Keratinocyte (primary cell): ENCODE results near the gene GHRL. TPM values are rescaled to one million over a fixed set of nuclear protein-coding genes. Genes with fewer than 3 reads are reported as not detected.
"Not testable (repeated sequence)": the region's sequence is repeated elsewhere in the genome, so short reads cannot be mapped to it uniquely, and the experiment has no call there.

ENCODE experiments used
- DNase-seq: peaks from one replicate; pipeline ENCODE4 v3.0.0-alpha.2; 2011; ENCODE audit warnings: low read depth, missing footprints, low spot score
- FAIRE-seq: peaks from 2 replicates; lab custom pipeline; 2011; peaks lifted over from hg19 to GRCh38; lab: Jason Lieb, UNC
- H2AFZ ChIP-seq: 2 replicates; pipeline ENCODE4 v1.6.0; 2012; ENCODE audit warnings: low read length, control low read depth, inconsistent platforms; ENCODE audit not compliant: control insufficient read depth
- H3K27ac ChIP-seq: 2 replicates; pipeline ENCODE4 v1.5.1; 2011; ENCODE audit warnings: low read length; ENCODE audit not compliant: control insufficient read depth, insufficient read depth
- H3K27me3 ChIP-seq: 3 replicates; pipeline ENCODE4 v1.6.0; 2011; ENCODE audit warnings: low read length; ENCODE audit not compliant: control insufficient read depth, insufficient read depth; ENCODE audit errors: extremely low read depth
- H3K36me3 ChIP-seq, 2 experiments: 2 replicates in 1 of 2; 3 replicates in 1 of 2; pipeline ENCODE4 v1.5.1; 2011; ENCODE audit warnings: low read length in 2 of 2, mild to moderate bottlenecking in 1 of 2; ENCODE audit not compliant: control insufficient read depth in 2 of 2, insufficient read depth in 2 of 2; ENCODE audit errors: extremely low read depth in 1 of 2
- H3K4me1 ChIP-seq: 3 replicates; pipeline ENCODE4 v1.5.1; 2011; ENCODE audit warnings: low read length; ENCODE audit not compliant: control insufficient read depth, insufficient read depth; ENCODE audit errors: extremely low read depth
- H3K4me2 ChIP-seq: 3 replicates; pipeline ENCODE4 v1.6.0; 2011; ENCODE audit warnings: low read depth, low read length; ENCODE audit not compliant: control insufficient read depth, insufficient read depth; ENCODE audit errors: extremely low read depth
- H3K4me3 ChIP-seq, 3 experiments: fragments of 200-600 bp in 1 of 3; sonication (generic) in 1 of 3; 2 replicates in 2 of 3; 3 replicates in 1 of 3; pipeline ENCODE4 v1.5.1; 2011 to 2016; ENCODE audit warnings: low read length in 3 of 3, mild to moderate bottlenecking in 3 of 3, control low read depth in 2 of 3, inconsistent platforms in 1 of 3, low read depth in 1 of 3, mixed read lengths in 1 of 3, mixed run types in 1 of 3, moderate library complexity in 1 of 3; ENCODE audit not compliant: control insufficient read depth in 2 of 3, insufficient read depth in 2 of 3; ENCODE audit errors: extremely low read depth in 1 of 3
- H3K79me2 ChIP-seq: 2 replicates; pipeline ENCODE4 v1.6.0; 2012; ENCODE audit warnings: low read length; ENCODE audit not compliant: control insufficient read depth, insufficient read depth
- H3K9ac ChIP-seq: 3 replicates; pipeline ENCODE4 v1.6.0; 2011; ENCODE audit warnings: low read length; ENCODE audit not compliant: control insufficient read depth, insufficient read depth; ENCODE audit errors: extremely low read depth
- H3K9me1 ChIP-seq: 3 replicates; pipeline ENCODE4 v1.6.0; 2011; ENCODE audit warnings: low read length; ENCODE audit not compliant: control insufficient read depth, insufficient read depth; ENCODE audit errors: extremely low read depth
- H3K9me3 ChIP-seq: 2 replicates; pipeline ENCODE4 v1.5.1; 2012; ENCODE audit warnings: low read depth, low read length; ENCODE audit not compliant: control insufficient read depth
- H4K20me1 ChIP-seq: 3 replicates; pipeline ENCODE4 v1.6.0; 2011; ENCODE audit warnings: low read length; ENCODE audit not compliant: control insufficient read depth, insufficient read depth; ENCODE audit errors: extremely low read depth
- CTCF ChIP-seq, 3 experiments: IDR thresholded peaks in 1 of 3; conservative IDR thresholded peaks in 1 of 3; optimal IDR thresholded peaks in 1 of 3; 2 replicates in 2 of 3; 3 replicates in 1 of 3; pipeline versions ENCODE3 to v1.5.1; 2011; ENCODE audit warnings: low read length in 3 of 3, mild to moderate bottlenecking in 3 of 3, moderate library complexity in 2 of 3, control low read depth in 1 of 3, inconsistent platforms in 1 of 3; ENCODE audit not compliant: insufficient read depth in 2 of 3; ENCODE audit errors: extremely low read depth in 1 of 3
- EZH2 ChIP-seq: IDR thresholded peaks from one replicate; pipeline ENCODE4 v1.6.1; 2012; ENCODE audit warnings: inconsistent platforms, mild to moderate bottlenecking, low read length, moderate library complexity
- dilution Hi-C: fragments of 300-500 bp; cut with MboI; formaldehyde crosslinking; loops from one replicate; pipeline ENCODE4 v1.7.0; 2020; ENCODE audit warnings: low sequenced_read_pairs; ENCODE audit not compliant: extremely low pct_ligation_motif_present
- polyA plus RNA-seq, 5 experiments: library from polyadenylated mRNA; depleted of rRNA in 3 of 5; stranded (reverse) in 3 of 5; stranded (forward) in 1 of 5; unstranded in 1 of 5; fragments of >200 nt; gene quantifications; 1 replicate in 1 of 5; 2 replicates in 3 of 5; 3 replicates in 1 of 5; pipeline versions ENCODE4 v1.2.1 to v1.2.3, GENCODE V29; 2011 to 2012; ENCODE audit warnings: missing spikeins in 2 of 5, low read depth in 1 of 5, low replicate concordance in 1 of 5

Gene GHRL
- polyA plus RNA-seq, 1 donor (not counting 4 experiments of a cell fraction or from before 2014, with no cell fraction given): not detected

GRCh38 chr3:10272977-10273376 lies 19.8 kb downstream of the GHRL start:
- Histone ChIP-seq H3K4me3 (no peak overlapping the region), H3K4me2 (no peak overlapping the region), H3K36me3 (peaks cover 18 to 26% of the 10 kb centered on the region in 2 experiments), H3K79me2 (peaks cover 61% of the 10 kb centered on the region), H4K20me1 (peaks cover 3% of the 10 kb centered on the region), H3K9ac (no peak overlapping the region), H3K9me3 (no peaks in the 10 kb centered on the region), H3K27me3 (no peaks in the 10 kb centered on the region), H3K9me1 (no peaks in the 10 kb centered on the region), H3K4me1 (no peaks in the 10 kb centered on the region), H2AFZ (no peak overlapping the region), H3K27ac (no peak overlapping the region)
- dilution Hi-C loops: no loop called here
- no peak for DNase-seq
- no peak for FAIRE-seq
- TF ChIP-seq CTCF (optimal IDR thresholded peaks at IDR 0.05 in 1 of 3, IDR thresholded peaks at IDR 0.05 in 1 of 3, conservative IDR thresholded peaks at IDR 0.05 in 1 of 3; ENCODE audit: extremely low read depth in 1 of 3, insufficient read depth in 2 of 3, low read length in 3 of 3) (no peak), EZH2 (no peak)

GRCh38 chr3:10272476-10272875 lies 20.3 kb downstream of the GHRL start:
- H4K20me1 ChIP-seq, H3K9ac ChIP-seq, H3K27me3 ChIP-seq, H3K4me2 ChIP-seq, H3K27ac ChIP-seq, H2AFZ ChIP-seq, H3K9me3 ChIP-seq, H3K4me1 ChIP-seq, dilution Hi-C loops, DNase-seq, H3K9me1 ChIP-seq, H3K4me3 ChIP-seq, FAIRE-seq: not testable (repeated sequence)
- Histone ChIP-seq H3K79me2 (peaks cover 64% of the 10 kb centered on the region), H3K36me3 (peaks cover 16 to 26% of the 10 kb centered on the region in 2 experiments)

- TF ChIP-seq CTCF (optimal IDR thresholded peaks at IDR 0.05 in 1 of 3, IDR thresholded peaks at IDR 0.05 in 1 of 3, conservative IDR thresholded peaks at IDR 0.05 in 1 of 3; ENCODE audit: extremely low read depth in 1 of 3, insufficient read depth in 2 of 3, low read length in 3 of 3): no peak
- TF ChIP-seq EZH2: no peak
- Histone ChIP-seq H3K4me2 (no peak overlapping the region), H4K20me1 (peaks cover 3% of the 10 kb centered on the region), H3K27ac (no peak overlapping the region), H3K4me1 (no peaks in the 10 kb centered on the region), H3K36me3 (peaks cover 14 to 28% of the 10 kb centered on the region in 2 experiments), H3K9ac (no peak overlapping the region), H3K9me3 (no peaks in the 10 kb centered on the region), H3K4me3 (no peak overlapping the region), H3K27me3 (no peaks in the 10 kb centered on the region), H3K79me2 (peaks cover 66% of the 10 kb centered on the region), H2AFZ (no peak overlapping the region), H3K9me1 (no peaks in the 10 kb centered on the region)
- FAIRE-seq (no peak), DNase-seq (no peak)
- dilution Hi-C loops: no loop called here
Measured at GRCh38 chr3:10269443-10269842, 23.3 kb downstream of the GHRL start.
